ENCODE results near the gene TBC1D3I. TPM values are rescaled to one million over a fixed set of nuclear protein-coding genes. Genes with fewer than 3 reads are reported as not detected.
"Not testable (repeated sequence)": the region's sequence is repeated elsewhere in the genome, so short reads cannot be mapped to it uniquely, and the experiment has no call there.

TBC1D3I gene
- total RNA-seq = under 1 TPM in 3 of 6 experiments, not detected in 3; 0.19 to 0.53 (median 0.24) TPM
- long read RNA-seq = 0 reads

GRCh38 chr17:36264470-36264869 is at the start of gene TBC1D3I:
TSS of gene TBC1D3I (minus strand) at chr17:36264570. CDS start at chr17:36262985, 1,585 bp downstream.
- H3K4me3 ChIP-seq; H3K9me3 ChIP-seq; ATAC-seq; H3K27ac ChIP-seq; H3K36me3 ChIP-seq; DNase-seq; intact Hi-C loops (cut with DNase I); H3K27me3 ChIP-seq; H3K4me1 ChIP-seq: not testable (repeated sequence)
- WGBS (ENCODE audit: insufficient coverage, low coverage, low lambda C conversion rate, missing lambda C conversion rate) = no CpG with 5 or more reads among the region's 11 CpGs

DNA sequence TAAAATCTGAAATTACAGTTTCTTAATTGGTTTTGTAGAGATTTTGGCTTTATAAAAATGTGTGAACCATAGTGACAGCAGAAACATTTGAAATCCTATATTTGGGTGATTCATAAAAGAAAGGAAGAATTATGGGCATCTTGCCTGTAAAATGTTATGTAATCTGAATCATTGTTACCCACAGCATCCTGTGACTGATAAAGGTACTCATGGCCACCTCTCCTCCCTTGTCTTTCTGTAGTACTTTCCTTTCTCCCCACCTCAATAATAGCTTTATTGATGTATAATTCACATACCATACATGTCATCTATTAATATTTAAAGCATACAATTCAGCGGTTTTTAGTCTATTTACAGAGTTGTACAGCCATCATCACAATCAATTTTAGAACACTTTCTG is 30.8 kb upstream of the TBC1D3I start:
- WGBS (ENCODE audit: insufficient coverage, low coverage, low lambda C conversion rate, missing lambda C conversion rate) = no CpG with 5 or more reads among the region's 1 CpG
- H3K4me1 ChIP-seq; H3K36me3 ChIP-seq; DNase-seq; intact Hi-C loops (cut with DNase I); H3K4me3 ChIP-seq; ATAC-seq; H3K9me3 ChIP-seq; H3K27me3 ChIP-seq; H3K27ac ChIP-seq: not testable (repeated sequence)

DNA sequence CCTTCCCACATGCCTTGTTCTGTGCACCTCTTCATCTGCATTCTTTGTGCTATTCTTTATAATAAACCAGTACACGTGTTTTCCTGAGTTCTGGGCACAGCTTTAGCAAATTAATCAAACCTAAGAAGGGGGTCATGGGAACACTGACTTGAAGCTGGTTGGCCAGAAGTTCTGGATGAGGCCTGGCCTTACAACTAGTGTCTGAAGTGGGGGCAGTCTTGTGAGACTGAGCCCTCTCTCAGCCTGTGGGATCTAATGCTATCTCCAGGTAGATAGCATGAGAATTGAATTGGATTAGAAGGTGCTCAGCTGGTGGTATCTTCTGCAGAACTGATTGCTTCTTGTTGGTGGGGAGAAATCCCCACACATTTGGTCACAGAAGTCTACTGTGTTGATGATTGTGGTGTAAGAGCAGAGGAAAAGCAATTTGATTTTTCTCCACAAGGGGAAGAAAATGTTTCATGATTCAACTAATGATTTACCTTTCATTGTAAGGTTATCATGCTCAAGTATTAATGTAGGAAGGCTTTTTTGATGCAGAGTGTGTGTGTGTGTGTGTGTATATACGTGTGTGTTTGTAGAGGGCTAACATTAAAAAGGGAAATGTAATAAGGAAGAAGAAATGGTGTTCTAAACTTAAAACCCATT is 25.7 kb upstream of the TBC1D3I start:
- intact Hi-C loops (cut with DNase I); DNase-seq; H3K27me3 ChIP-seq; H3K4me3 ChIP-seq; H3K36me3 ChIP-seq; H3K4me1 ChIP-seq; H3K9me3 ChIP-seq; ATAC-seq; H3K27ac ChIP-seq: not testable (repeated sequence)
- WGBS (ENCODE audit: insufficient coverage, low coverage, low lambda C conversion rate, missing lambda C conversion rate) = 38% methylated on average over 1 of the region's 2 CpGs

DNA sequence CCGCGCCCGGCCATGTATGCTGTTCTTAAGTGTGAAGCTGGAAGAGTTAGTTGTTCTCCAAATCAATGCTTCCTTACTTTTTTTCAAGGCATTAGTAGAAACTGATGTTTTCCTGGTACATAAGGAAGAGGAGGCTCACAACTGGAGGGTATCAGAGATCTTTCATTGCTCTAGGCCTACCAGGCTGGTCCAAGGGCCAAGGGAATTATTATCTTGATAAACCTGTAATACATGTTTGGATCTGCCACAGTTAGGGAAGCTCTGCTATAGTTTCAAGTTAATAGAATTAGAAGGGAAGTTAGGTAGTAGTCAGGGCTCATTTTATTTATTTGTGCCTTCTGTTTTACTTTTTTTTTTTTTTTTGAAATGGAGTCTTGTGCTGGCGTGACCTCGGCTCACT is 19.8 kb upstream of the TBC1D3I start:
- WGBS (ENCODE audit: insufficient coverage, low coverage, low lambda C conversion rate, missing lambda C conversion rate) = no CpG with 5 or more reads among the region's 5 CpGs
- ATAC-seq; intact Hi-C loops (cut with DNase I): not testable (repeated sequence)

DNA sequence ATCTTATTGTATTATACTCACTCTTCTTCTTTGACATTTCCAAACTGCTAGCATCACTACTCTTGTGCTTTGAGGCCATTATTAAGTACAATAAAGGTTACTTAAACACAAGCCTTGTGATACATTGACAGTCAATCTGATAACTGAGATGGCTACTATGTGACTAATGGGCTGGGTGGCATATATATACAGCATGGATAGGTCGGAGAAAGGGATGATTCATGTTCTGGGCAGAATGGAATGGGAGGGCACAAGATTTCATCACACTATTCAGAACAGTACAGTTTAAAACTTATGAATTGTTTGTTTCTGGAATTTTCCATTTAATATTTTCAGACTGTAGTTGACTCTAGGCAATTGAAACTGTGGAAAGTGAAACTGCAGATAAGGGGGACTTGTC is 18.9 kb upstream of the TBC1D3I start:
- H3K27me3 ChIP-seq; intact Hi-C loops (cut with DNase I); H3K4me1 ChIP-seq; H3K27ac ChIP-seq; H3K9me3 ChIP-seq; DNase-seq; H3K36me3 ChIP-seq; H3K4me3 ChIP-seq: not testable (repeated sequence)
- peak in 1 of 4 donors; percentile 59 for ATAC-seq
- no CpG with 5 or more reads among the region's 1 CpG for whole genome bisulfite sequencing (ENCODE audit: insufficient coverage, low coverage, low lambda C conversion rate, missing lambda C conversion rate)

More for the DNA sequence above, 19.8 kb upstream of the TBC1D3I start:
- H3K9me3 ChIP-seq, DNase-seq, H3K36me3 ChIP-seq, H3K4me1 ChIP-seq, H3K27me3 ChIP-seq, H3K4me3 ChIP-seq, H3K27ac ChIP-seq: not testable (repeated sequence)

GRCh38 chr17:36242046-36242445 is 22.3 kb downstream of the TBC1D3I start:
- intact Hi-C loops (cut with DNase I) = not testable (repeated sequence)

GRCh38 chr17:36229644-36230043 is 34.7 kb downstream of the TBC1D3I start:
- 39% methylated on average over 4 of the region's 5 CpGs for WGBS (ENCODE audit: insufficient coverage, low coverage, low lambda C conversion rate, missing lambda C conversion rate)

More at GRCh38 chr17:36242046-36242445, 22.3 kb downstream of the TBC1D3I start:
- not testable (repeated sequence) for H3K4me3 ChIP-seq, H3K4me1 ChIP-seq, H3K27ac ChIP-seq, H3K27me3 ChIP-seq, DNase-seq, H3K9me3 ChIP-seq, H3K36me3 ChIP-seq, ATAC-seq
- WGBS (ENCODE audit: insufficient coverage, low coverage, low lambda C conversion rate, missing lambda C conversion rate) = 61% methylated on average over 3 of the region's 4 CpGs

DNA sequence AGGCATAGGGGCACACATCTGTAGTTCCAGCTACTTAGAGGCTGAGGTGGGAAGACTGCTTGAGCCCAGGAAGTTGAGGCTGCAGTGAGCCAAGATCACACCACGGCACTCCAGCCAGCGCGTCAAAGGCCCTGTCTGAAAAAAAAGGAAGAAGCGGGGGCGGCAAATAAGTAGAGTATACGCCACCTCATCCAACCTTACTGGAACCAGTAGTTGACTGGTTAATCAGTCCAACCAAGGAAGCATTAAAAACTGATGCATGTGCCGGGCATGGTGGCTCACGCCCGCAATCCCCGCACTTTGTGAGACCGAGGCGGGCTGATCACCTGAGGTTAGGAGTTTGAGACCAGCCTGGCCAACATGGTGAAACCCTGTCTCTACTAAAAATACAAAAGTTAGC is 41.4 kb downstream of the TBC1D3I start:
- H3K27me3 ChIP-seq; ATAC-seq; intact Hi-C loops (cut with DNase I); DNase-seq; H3K4me1 ChIP-seq; H3K27ac ChIP-seq; H3K9me3 ChIP-seq; H3K4me3 ChIP-seq; H3K36me3 ChIP-seq: not testable (repeated sequence)
- 90% methylated on average over 2 of the region's 12 CpGs for WGBS (ENCODE audit: insufficient coverage, low coverage, low lambda C conversion rate, missing lambda C conversion rate)

More at GRCh38 chr17:36229644-36230043, 34.7 kb downstream of the TBC1D3I start:
- intact Hi-C loops (cut with DNase I); ATAC-seq; H3K9me3 ChIP-seq; H3K4me1 ChIP-seq; H3K36me3 ChIP-seq; H3K27me3 ChIP-seq; H3K27ac ChIP-seq; H3K4me3 ChIP-seq: not testable (repeated sequence)
- DNase-seq = peak in 1 of 3 donors; percentile 32
- TF ChIP-seq CTCF (IDR thresholded peaks at IDR 0.05) = peak in 3 of 4 donors; percentile 17 to 26 (median 22)

GRCh38 chr17:36221581-36222100 is 42.7 kb downstream of the TBC1D3I start:
- WGBS (ENCODE audit: insufficient coverage, low coverage, low lambda C conversion rate, missing lambda C conversion rate) = 67% methylated on average over 2 of the region's 4 CpGs
- H3K36me3 ChIP-seq; DNase-seq; H3K4me1 ChIP-seq; H3K27me3 ChIP-seq; ATAC-seq; H3K4me3 ChIP-seq; H3K27ac ChIP-seq; H3K9me3 ChIP-seq; intact Hi-C loops (cut with DNase I): not testable (repeated sequence)

DNA sequence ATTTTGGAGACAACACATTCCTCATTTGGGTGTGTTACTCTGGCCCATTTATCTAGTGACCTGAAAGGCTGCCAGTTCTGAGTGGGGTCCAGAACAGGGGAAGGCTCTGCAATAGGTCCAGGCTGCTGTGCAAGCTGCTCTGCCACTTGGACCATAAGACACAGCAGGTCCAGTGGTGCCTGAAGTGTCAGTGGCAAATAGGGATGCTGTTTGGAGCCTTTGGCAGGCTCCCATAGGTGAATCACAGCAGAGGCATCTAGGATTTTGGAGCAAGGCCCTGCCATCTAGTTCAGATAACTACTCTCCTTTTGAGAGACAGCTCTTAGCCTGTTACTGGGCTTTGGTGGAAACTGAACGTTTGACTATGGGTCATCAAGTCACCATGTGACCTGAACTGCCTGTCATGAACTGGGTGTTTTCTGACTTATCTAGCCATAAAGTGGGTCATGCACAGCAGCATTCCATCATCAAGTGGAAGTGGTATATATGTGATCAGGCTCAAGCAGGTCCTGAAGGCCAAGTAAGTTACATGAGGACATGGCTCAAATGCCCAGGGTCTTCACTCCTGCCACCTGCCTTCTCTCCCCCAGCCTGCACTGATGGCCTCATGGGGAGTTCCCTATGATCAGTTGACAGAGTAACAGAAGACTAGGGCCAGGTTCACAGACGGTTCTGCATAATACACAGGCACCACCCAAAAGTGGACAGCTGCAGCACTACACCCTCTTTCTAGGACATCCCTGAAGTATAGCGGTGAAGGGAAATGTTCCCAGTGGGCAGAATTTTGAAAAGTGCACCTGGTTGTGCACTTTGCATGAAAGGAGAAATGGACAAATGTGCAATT is 43.4 kb downstream of the TBC1D3I start:
- H3K27ac ChIP-seq; H3K4me1 ChIP-seq; DNase-seq; H3K9me3 ChIP-seq; H3K27me3 ChIP-seq; H3K4me3 ChIP-seq; intact Hi-C loops (cut with DNase I); ATAC-seq; H3K36me3 ChIP-seq: not testable (repeated sequence)
- 75% methylated on average over 2 of the region's 3 CpGs for WGBS (ENCODE audit: insufficient coverage, low coverage, low lambda C conversion rate, missing lambda C conversion rate)
